ENCODE results near the gene SLC44A1. TPM values are rescaled to one million over a fixed set of nuclear protein-coding genes. Genes with fewer than 3 reads are reported as not detected.

Gene SLC44A1
- total RNA-seq, 1 donor from 2014 or later, result 48.7 TPM

DNA sequence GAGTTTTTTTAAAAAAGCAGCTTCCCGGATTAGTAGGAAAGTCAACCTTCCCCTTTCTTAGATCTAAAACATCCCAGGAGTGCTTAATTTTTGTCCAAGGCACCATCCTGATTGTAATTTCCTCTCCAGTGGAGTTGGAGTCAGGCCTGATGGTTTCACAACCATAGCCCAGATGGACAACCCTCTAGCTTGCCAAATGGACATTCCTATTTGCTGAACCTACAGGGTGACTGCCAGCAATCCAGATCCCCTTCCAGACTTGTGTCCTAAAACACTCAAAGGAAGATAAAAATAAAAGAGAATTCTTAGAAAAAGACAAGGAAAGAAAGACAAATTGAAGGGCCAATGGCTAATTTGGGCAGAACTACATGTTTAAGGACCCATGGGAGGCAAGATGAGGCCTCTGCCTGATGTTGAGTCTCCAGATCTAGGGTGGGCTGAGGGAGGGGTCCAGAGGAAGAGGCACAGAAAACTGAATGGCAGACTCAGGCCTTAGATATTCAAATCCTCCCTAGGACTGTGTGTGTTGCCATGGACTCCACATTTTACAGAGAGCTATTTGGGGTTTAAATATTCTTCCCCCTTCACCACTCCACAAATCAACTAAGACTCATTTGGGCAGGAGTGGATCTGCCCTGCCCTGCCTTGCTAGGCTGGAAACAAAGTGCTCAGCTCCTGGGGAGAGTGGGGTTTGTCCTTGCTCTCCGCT lies 38.5 kb upstream of the SLC44A1 start:
- Mint-ChIP-seq H3K4me1 (ENCODE audit: low read depth) (peaks cover 2% of the 10 kb centered on the region), H3K27me3 (no peaks in the 10 kb centered on the region), H3K9me3 (ENCODE audit: low read depth) (no peaks in the 10 kb centered on the region), H3K27ac (no peak overlapping the region), H3K4me3 (ENCODE audit: low read depth) (no peak overlapping the region), H3K36me3 (ENCODE audit: insufficient read depth) (no peaks in the 10 kb centered on the region)
- DNase-seq (ENCODE audit: low spot score, unreplicated experiment), result no peak
- TF ChIP-seq, protein P1, sequence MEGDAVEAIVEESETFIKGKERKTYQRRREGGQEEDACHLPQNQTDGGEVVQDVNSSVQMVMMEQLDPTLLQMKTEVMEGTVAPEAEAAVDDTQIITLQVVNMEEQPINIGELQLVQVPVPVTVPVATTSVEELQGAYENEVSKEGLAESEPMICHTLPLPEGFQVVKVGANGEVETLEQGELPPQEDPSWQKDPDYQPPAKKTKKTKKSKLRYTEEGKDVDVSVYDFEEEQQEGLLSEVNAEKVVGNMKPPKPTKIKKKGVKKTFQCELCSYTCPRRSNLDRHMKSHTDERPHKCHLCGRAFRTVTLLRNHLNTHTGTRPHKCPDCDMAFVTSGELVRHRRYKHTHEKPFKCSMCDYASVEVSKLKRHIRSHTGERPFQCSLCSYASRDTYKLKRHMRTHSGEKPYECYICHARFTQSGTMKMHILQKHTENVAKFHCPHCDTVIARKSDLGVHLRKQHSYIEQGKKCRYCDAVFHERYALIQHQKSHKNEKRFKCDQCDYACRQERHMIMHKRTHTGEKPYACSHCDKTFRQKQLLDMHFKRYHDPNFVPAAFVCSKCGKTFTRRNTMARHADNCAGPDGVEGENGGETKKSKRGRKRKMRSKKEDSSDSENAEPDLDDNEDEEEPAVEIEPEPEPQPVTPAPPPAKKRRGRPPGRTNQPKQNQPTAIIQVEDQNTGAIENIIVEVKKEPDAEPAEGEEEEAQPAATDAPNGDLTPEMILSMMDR (IDR thresholded peaks at IDR 0.05; ENCODE audit: unreplicated experiment), result no peak

DNA sequence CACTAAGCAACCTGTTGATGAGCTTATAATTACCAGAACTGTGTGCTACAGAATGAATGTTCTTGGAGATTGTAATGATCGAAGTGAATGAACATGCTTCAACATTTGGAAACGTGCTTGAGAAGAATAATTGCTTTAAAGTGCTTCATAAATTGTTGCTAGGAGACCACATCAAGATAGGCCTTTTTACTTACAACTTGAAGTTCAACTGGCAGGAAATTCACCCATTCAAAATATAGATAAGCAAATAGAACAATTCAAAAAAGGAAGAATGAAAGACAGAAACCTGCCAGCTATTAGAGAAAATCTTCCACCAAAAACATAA lies 38.0 kb upstream of the SLC44A1 start:
- H3K27me3 Mint-ChIP-seq, result no peaks in the 10 kb centered on the region
- no peaks in the 10 kb centered on the region for H3K9me3 Mint-ChIP-seq (ENCODE audit: low read depth)
- no peak for DNase-seq (ENCODE audit: low spot score, unreplicated experiment)
- TF ChIP-seq, protein P1 (IDR thresholded peaks at IDR 0.05; ENCODE audit: unreplicated experiment), result no peak
- H3K27ac Mint-ChIP-seq, result no peak overlapping the region
- no peaks in the 10 kb centered on the region for H3K36me3 Mint-ChIP-seq (ENCODE audit: insufficient read depth)
- no peak overlapping the region for H3K4me3 Mint-ChIP-seq (ENCODE audit: low read depth)
- peaks cover 2% of the 10 kb centered on the region for H3K4me1 Mint-ChIP-seq (ENCODE audit: low read depth)

DNA sequence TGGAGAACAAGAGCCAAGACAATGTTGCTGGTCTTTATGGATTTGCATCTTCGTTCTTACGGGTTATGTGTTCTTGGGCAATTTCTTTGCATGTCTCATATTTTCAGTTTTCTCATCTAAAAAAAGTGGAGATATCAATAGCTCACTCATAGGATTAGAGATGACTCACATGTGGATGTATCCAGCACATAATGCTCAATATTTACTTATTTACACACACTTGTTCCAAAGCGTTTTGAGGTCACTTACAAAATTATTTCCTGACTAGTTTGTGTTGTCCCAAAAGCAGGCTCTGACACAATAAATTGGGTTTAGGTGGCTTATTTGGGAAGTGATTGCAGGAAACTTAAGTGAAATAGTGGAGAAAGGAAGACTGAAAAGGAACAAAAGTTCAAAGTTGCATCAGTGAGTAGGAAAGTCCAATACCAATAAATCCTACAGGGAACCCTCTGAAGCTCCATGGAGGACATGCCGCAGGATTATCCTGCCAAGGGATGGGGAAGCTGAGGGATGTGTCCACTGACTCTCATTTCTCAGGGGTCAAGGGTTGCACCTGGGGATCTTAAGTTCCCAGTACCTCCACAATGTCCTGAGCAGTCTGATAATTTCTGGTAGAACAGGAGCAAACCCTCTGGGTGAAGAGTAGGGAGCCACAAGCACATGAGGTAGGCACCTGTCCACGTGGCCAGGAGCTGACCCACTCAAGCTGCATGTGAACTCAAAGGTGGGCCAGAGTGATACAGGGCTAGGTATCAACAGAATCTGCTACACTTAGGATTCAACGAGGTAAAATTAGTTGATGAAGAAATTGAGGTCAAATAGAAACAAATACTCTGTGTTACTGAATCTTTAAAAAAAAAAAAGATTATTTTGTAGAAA lies 37.4 kb upstream of the SLC44A1 start:
- no peak for DNase-seq (ENCODE audit: low spot score, unreplicated experiment)
- TF ChIP-seq, protein P1 (IDR thresholded peaks at IDR 0.05; ENCODE audit: unreplicated experiment), result no peak
- no peaks in the 10 kb centered on the region for H3K27me3 Mint-ChIP-seq
- no peak overlapping the region for H3K4me3 Mint-ChIP-seq (ENCODE audit: low read depth)
- no peak overlapping the region for H3K27ac Mint-ChIP-seq
- no peaks in the 10 kb centered on the region for H3K9me3 Mint-ChIP-seq (ENCODE audit: low read depth)
- peaks cover 2% of the 10 kb centered on the region for H3K4me1 Mint-ChIP-seq (ENCODE audit: low read depth)
- H3K36me3 Mint-ChIP-seq (ENCODE audit: insufficient read depth), result no peaks in the 10 kb centered on the region

DNA sequence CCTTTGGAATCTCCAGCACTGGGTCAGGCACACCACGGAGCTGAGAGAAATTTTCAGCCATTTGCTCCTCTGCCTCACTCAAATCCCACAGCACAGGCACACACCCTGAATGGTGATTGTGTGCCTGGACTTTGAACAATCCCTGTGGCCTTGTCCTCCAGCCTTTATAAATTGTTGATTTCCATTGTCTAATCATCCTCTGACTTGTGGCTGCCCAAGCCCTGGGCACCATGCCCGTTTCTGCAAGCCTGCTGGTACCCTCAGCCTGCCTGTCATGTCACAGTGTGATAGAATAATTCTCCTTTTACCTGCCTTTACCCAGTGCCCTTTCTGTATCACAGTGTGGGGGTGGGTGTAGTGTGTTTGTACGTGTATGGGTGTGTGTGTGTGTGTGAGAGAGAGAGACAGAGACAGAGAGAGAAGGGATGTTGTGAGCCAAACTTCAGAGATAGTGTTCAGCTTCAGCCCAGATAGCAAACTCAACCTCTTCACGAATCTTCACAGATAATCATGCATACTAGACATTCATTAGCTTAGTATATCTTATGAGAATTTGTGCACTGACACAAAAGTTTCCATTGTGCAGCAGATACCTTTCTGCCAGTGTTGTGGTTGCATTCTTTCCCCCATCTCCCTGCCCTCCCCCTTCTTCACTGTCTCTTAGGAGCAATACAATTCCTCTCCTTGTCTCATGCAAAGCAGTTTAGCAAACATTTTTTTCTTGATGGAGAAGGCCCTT lies 27.8 kb upstream of the SLC44A1 start:
- Mint-ChIP-seq H3K27ac (no peak overlapping the region), H3K4me3 (ENCODE audit: low read depth) (no peak overlapping the region), H3K4me1 (ENCODE audit: low read depth) (peaks cover 3% of the 10 kb centered on the region), H3K36me3 (ENCODE audit: insufficient read depth) (no peaks in the 10 kb centered on the region), H3K9me3 (ENCODE audit: low read depth) (peaks cover 3% of the 10 kb centered on the region), H3K27me3 (no peaks in the 10 kb centered on the region)
- TF ChIP-seq, protein P1 (IDR thresholded peaks at IDR 0.05; ENCODE audit: unreplicated experiment), result no peak
- DNase-seq (ENCODE audit: low spot score, unreplicated experiment), result no peak

DNA sequence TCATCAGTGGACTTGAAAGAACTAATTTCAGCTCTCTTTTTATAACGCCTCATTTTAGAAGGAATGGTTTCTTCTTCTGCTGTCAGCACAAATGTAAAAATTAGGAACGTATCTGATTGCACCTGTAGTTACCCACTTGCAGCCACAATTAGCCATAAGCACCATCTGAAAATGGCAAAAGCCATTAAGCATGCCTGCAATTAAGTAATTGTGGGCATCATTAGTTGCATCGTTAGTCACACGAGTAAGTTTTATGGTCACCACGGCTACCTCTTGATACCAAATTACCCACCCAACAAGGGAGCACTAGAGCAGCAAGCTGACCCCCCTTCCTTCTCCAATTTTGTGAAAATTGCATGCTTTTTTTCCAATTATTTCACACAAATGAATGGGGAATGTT lies 25.8 kb upstream of the SLC44A1 start:
- peaks cover 3% of the 10 kb centered on the region for H3K4me1 Mint-ChIP-seq (ENCODE audit: low read depth)
- TF ChIP-seq, protein P1 (IDR thresholded peaks at IDR 0.05; ENCODE audit: unreplicated experiment), result no peak
- DNase-seq (ENCODE audit: low spot score, unreplicated experiment), result no peak
- peaks cover 11% of the 10 kb centered on the region for H3K9me3 Mint-ChIP-seq (ENCODE audit: low read depth)
- no peaks in the 10 kb centered on the region for H3K27me3 Mint-ChIP-seq
- no peak overlapping the region for H3K4me3 Mint-ChIP-seq (ENCODE audit: low read depth)
- peaks cover 5% of the 10 kb centered on the region for H3K36me3 Mint-ChIP-seq (ENCODE audit: insufficient read depth)
- H3K27ac Mint-ChIP-seq, result no peak overlapping the region
